Left hindlimb (tissue), 1 donor: ENCODE results near the gene ZNF726.
"Not testable (repeated sequence)": the region's sequence is repeated elsewhere in the genome, so short reads cannot be mapped to it uniquely, and the experiment has no call there.

Source experiments
- DNase-seq: peaks from one replicate; pipeline ENCODE4 v3.0.0-alpha.2; 2018

The ZNF726 gene

GRCh38 chr19:23946569-23946968 is 31.9 kb downstream of the ZNF726 start:
- no peak for DNase-seq

DNA sequence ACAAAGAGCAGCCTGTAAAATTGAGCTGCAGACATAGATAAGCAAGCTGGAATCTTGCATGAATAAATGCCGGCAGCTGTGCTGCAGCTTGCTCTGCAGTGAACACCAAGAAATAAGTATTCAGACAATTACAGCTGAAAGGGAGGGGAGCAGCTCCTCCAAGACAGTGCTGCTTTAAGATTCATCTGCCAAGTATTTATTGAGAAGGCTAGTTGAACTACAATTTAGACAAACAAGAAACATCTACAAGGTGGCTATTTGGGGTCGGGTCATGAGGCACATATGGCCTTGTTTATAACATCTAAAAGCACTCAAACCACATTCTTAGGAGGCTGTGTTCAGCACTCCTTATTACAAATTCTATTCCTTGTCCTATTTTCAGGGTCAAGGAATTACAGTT is 34.9 kb downstream of the ZNF726 start:
- DNase-seq: no peak

- no peak for DNase-seq
Observed at GRCh38 chr19:23956051-23956450, 41.4 kb downstream of the ZNF726 start.

GRCh38 chr19:23957660-23958281 is 43.1 kb downstream of the ZNF726 start:
- DNase-seq: no peak

GRCh38 chr19:23963396-23963795 is 48.7 kb downstream of the ZNF726 start:
- not testable (repeated sequence) for DNase-seq

- not testable (repeated sequence) for DNase-seq
Observed at GRCh38 chr19:23963881-23964280, 49.2 kb downstream of the ZNF726 start.

DNA sequence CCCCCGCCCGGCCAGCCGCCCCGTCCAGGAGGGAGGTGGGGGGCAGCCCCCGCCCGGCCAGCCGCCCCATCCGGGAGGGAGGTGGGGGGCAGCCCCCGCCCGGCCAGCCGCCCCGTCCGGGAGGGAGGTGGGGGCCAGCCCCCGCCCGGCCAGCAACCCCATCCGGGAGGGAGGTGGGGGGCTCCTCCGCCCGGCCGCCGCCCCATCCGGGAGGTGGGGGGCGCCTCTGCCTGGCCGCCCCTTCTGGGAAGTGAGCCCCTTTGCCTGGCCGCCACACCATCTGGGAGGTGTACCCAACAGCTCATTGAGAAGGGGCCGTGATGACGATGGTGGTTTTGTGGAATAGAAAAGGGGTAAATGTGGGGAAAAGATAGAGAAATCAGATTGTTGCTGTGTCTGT is 49.6 kb downstream of the ZNF726 start:
- not testable (repeated sequence) for DNase-seq

DNA sequence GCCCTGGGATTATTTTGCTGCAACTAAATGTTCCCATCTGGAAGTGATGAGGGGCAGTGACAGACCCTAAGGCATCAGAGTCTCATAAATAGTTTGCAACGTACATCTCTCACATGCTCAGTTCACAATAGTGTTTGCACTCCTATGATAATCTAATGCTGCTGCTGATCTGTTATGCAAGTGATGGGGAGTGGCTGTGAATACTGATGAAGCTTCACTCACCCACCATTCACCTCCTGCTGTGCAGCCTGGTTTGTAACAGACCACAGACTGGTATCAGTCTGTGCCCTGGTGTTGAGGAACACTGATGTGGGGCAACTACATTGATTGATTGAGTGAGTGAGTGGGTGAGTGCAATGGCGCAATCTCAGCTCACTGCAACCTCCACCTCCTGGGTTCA is 54.9 kb downstream of the ZNF726 start:
- no peak for DNase-seq

DNA sequence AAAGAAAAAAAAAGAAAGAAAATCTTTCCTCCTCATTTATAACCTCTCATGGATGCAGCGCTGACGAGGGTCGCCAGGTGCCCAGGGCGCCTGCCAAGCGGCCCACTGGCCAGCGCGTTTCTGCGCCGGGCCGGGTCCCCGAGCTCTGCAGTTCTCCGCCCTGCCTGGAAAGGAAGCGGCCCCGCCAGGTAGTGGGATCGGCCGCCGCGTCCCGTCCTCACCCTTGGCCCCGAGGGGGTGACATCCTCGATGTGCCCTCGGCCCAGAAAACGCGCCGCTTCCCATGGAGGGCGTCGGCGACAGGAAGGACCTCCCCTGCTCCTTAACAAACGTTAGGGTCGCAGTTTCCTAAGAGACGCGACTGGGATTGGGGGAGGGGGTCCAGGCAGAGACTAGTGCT is 56.9 kb downstream of the ZNF726 start:
- no peak for DNase-seq

GRCh38 chr19:23972161-23972560 is 57.5 kb downstream of the ZNF726 start:
- no peak for DNase-seq

DNA sequence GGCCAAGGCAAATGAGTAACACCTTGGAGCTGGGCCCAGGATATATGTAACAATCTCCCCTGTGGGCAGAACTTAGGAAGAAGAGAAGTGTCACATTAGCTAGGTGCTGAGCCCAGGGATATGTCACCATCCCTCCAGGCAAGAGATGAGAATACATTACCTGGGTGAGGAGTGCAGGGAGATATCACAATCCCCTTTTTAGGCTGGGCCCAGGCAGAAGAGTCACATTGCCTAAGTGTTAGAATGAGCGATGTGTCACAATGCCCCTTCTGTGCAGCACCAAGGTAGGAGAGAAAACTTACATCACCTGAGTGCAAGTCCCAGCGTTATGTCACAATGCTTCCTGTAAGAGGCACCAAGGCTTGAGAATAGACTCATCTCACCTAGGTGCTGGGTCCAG is 60.3 kb downstream of the ZNF726 start:
- DNase-seq: no peak

DNA sequence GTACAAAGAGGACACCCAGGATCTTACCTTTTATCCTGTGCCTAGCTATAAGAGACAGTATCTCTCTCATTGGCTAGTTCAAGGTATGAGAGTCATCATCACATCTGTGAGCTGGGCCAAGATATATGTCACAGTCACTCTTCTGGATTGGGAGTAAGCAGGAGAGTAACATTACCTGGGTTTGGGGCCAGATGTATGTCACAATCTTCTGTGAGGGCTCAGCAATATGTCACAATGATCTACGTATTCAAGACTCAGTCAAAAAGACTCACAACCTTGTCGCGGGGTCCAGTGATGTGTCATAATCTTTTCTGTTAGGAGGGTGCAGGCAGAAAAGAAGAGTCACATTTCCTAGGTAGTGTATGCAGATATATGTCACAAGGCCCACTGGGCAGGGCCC is 61.9 kb downstream of the ZNF726 start:
- DNase-seq: not testable (repeated sequence)

DNA sequence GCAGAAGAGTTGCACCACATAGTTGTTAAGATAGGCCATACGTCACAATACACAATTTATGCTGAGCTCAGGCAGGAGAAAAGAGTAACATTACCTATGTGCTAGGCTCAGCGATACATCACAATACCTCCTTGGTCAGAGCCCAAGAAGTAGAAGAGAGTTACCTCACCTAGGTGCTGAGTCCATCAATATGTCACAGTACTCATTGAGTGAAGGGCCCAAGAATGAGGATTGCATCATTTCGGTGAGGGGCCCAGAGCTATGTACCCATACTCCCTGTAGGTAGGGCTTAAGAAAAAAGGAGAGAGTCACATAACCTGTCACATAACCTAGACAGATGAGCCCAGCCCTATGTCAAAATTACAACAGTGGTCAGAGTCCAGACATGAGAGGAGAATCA is 62.6 kb downstream of the ZNF726 start:
- DNase-seq: not testable (repeated sequence)

GRCh38 chr19:23978068-23978467 is 63.4 kb downstream of the ZNF726 start:
- no peak for DNase-seq

DNA sequence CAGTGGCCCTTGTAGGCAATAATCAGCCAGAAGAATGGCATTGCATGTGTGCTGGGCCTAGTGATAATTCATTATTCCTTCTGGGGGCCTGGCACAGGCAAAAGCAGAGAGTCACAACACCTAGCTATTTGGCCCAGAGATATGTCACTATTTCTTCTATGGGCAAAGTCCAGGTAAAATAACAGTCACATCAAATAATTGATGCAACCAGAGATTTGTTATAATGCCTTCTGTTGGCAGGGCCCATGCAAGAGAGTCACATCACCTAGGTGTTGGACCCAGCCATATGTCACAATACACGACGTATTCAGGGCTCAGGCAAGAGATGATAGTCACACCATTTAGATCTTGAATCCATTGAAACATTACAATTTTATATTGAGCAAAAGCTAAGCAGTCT is 66.1 kb downstream of the ZNF726 start:
- no peak for DNase-seq

DNA sequence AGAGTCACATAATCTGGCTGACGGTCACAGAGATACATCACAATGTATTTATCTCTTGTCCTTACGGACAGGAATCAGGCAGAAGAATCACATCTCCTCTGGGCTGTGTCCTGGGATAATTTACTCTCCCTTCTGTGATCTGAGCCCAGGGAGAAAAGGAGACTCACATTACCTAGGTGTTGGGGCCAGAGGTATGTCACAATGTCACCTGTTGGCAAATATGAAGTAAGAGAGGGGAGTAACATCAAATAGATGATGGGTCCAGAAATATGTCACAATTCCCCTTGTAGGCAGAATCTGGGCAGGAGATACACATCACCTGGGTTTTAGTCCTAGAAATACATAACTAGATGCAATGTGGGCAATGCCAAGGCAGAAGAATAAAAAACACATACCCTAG is 67.2 kb downstream of the ZNF726 start:
- DNase-seq: no peak

GRCh38 chr19:23983406-23983805 is 68.7 kb downstream of the ZNF726 start:
- DNase-seq: no peak
